Breast epithelium (tissue), 3 donors: ENCODE results near the gene GSTT4.
"Not testable (repeated sequence)": the region's sequence is repeated elsewhere in the genome, so short reads cannot be mapped to it uniquely, and the experiment has no call there.

ENCODE experiments used
- CTCF ChIP-seq, 3 donors: fragments of 450-650 bp; IDR thresholded peaks; one replicate each; pipeline ENCODE4 v1.5.1; 2016 to 2017; ENCODE audit warnings: antibody characterized with exemption in 3 of 3, mild to moderate bottlenecking in 3 of 3, moderate library complexity in 3 of 3
- POLR2AphosphoS5 ChIP-seq, 3 donors: sonication (generic); formaldehyde crosslinking; IDR thresholded peaks; one replicate each; pipeline ENCODE4 v1.6.1; 2017; ENCODE audit warnings: antibody characterized with exemption in 3 of 3

- TF ChIP-seq POLR2AphosphoS5, CTCF (IDR thresholded peaks at IDR 0.05): not testable (repeated sequence)
These were observed 52.4 kb downstream of the GSTT4 start for GRCh38 chr22:23952794-23953405.
